Tibial nerve (tissue), 4 donors: ENCODE measurements around the gene VDR. TPM values are rescaled to one million over a fixed set of nuclear protein-coding genes. Genes with fewer than 3 reads are reported as not detected.

Experiments
- DNase-seq, 2 donors: peaks; one replicate each; pipeline ENCODE4 v3.0.0-alpha.2; 2019; ENCODE audit warnings: low spot score in 2 of 2
- H3K27ac ChIP-seq, 4 donors: fragments of 200-600 bp; sonication (generic) in 3 of 4; one replicate each; pipeline ENCODE4 v1.5.1; 2017 to 2019; ENCODE audit warnings: mild to moderate bottlenecking in 1 of 4
- H3K27me3 ChIP-seq, 2 donors: fragments of 200-600 bp; sonication (generic) in 1 of 2; one replicate each; pipeline versions ENCODE4 v1.5.1 to v1.6.0; 2017 to 2019
- H3K36me3 ChIP-seq, 3 donors: fragments of 200-600 bp; sonication (generic); one replicate each; pipeline ENCODE4 v1.5.1; 2018 to 2019
- H3K4me1 ChIP-seq, 4 donors: fragments of 200-600 bp; sonication (generic) in 3 of 4; one replicate each; pipeline ENCODE4 v1.5.1; 2017 to 2019
- H3K4me3 ChIP-seq, 4 donors: fragments of 200-600 bp; sonication (generic) in 3 of 4; one replicate each; pipeline ENCODE4 v1.5.1; 2017 to 2019; ENCODE audit warnings: mild to moderate bottlenecking in 1 of 4, moderate library complexity in 1 of 4
- H3K9me3 ChIP-seq, 4 donors: fragments of 200-600 bp; sonication (generic) in 3 of 4; one replicate each; pipeline ENCODE4 v1.5.1; 2017 to 2019
- EP300 ChIP-seq, 2 donors: sonication (generic); formaldehyde crosslinking; IDR thresholded peaks; one replicate each; pipeline ENCODE4 v1.6.1; 2017; ENCODE audit warnings: antibody characterized with exemption in 2 of 2, mild to moderate bottlenecking in 1 of 2
- POLR2A ChIP-seq, 2 donors: fragments of 450-650 bp; IDR thresholded peaks; one replicate each; pipeline ENCODE4 v1.6.1; 2017; ENCODE audit warnings: antibody characterized with exemption in 2 of 2, mild to moderate bottlenecking in 2 of 2, moderate library complexity in 2 of 2
- whole genome bisulfite sequencing, 2 donors: methylation state at CpG; one replicate each; pipeline ENCODE4 v1.1.5; 2018; 5-methylcytosine and 5-hydroxymethylcytosine counted together
- total RNA-seq, 4 donors: library from RNA; depleted of rRNA; stranded (reverse); fragments of >200 nt; gene quantifications; one replicate each; pipeline ENCODE4 v1.1.0, GENCODE V29; 2016
- TF ChIP-seq, protein P1 (sequence below), 5 experiments: fragments of 200-600 bp in 3 of 5; fragments of 450-650 bp in 2 of 5; sonication (generic) in 3 of 5; IDR thresholded peaks; one replicate each; pipeline ENCODE4 v1.5.1; 2016 to 2019; ENCODE audit warnings: antibody characterized with exemption in 5 of 5, mild to moderate bottlenecking in 3 of 5, moderate library complexity in 2 of 5

VDR gene
- total RNA-seq, 4 donors from 2014 or later: 0.78 to 6.6 (median 1.1) TPM

DNA sequence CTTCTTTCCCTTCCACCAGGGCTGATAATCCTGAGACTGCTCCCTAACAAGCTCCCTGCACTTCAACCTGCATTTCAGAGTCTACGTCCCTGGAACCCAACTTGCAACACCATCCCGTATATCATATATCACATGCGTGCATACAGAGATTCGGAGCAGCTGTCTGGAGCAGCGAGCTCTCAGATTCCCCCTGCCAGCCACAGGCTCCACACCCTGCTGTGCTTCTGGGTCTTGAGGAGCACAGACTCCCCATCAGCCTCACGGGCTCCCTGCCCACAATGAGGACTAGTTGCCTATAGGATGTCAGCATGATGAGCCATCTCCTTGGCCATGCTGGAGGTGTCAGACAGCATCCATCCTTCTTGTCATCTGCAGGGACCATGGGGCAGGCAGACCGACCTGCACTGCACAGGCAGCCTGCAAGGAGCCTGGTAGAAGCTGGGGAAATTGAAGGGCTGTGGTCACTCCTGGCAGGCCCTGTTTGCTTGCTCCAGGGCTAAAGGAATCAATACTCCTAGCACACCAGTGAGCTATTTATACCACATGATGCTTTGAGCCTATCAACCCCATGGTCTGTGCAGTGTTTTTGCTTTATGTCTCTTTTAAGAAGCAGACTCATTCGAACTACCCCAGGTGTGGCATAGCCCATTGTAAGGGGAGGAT is 65.4 kb downstream of the VDR start:
- DNase-seq: no peak
- H3K36me3 ChIP-seq: no peaks in the 10 kb centered on the region
- no peaks in the 10 kb centered on the region for H3K27me3 ChIP-seq
- H3K9me3 ChIP-seq: no peaks in the 10 kb centered on the region
- no peak overlapping the region for H3K4me3 ChIP-seq
- WGBS, 2 donors: 87 to 91% methylated on average over 7 to 8 of the region's 8 CpGs
- H3K4me1 ChIP-seq: peaks cover 0 to 27% (median 5%) of the 10 kb centered on the region in 4 donors
- TF ChIP-seq, protein P1, sequence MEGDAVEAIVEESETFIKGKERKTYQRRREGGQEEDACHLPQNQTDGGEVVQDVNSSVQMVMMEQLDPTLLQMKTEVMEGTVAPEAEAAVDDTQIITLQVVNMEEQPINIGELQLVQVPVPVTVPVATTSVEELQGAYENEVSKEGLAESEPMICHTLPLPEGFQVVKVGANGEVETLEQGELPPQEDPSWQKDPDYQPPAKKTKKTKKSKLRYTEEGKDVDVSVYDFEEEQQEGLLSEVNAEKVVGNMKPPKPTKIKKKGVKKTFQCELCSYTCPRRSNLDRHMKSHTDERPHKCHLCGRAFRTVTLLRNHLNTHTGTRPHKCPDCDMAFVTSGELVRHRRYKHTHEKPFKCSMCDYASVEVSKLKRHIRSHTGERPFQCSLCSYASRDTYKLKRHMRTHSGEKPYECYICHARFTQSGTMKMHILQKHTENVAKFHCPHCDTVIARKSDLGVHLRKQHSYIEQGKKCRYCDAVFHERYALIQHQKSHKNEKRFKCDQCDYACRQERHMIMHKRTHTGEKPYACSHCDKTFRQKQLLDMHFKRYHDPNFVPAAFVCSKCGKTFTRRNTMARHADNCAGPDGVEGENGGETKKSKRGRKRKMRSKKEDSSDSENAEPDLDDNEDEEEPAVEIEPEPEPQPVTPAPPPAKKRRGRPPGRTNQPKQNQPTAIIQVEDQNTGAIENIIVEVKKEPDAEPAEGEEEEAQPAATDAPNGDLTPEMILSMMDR (IDR thresholded peaks at IDR 0.05): no peak
- TF ChIP-seq EP300 (IDR thresholded peaks at IDR 0.05) (no peak), POLR2A (IDR thresholded peaks at IDR 0.05) (no peak)
- no peak overlapping the region for H3K27ac ChIP-seq

DNA sequence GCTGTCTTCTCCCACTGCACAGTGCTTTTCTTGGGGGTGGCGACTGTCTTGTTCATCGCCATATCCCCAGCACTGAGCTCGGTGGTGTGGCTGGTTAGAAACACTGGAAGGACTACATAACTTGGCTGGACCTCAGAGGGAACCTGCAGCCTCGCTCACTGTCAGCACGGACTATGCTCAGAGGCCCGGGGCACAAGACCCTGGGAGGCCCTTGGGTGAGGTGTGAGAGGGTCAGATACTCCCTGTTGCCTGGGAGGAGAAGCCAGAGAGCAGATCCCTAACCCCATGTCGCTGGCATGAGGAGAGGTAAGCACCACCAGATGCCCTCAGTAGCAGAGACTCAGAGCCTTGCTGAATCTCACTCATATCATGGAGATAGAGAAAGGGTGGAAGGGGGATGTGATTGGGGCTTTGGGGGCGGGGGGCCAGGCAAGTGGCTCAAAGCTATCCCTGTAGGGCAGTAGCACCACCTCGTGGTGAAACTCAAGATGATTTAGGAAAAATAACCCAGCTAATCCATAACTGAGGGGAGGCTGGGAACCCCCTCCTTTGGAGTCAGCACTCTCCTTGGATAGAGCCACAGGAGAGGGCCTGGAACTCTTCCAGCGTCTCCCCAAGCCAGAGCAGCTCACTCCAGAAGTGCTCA is 66.4 kb downstream of the VDR start:
- TF ChIP-seq, protein P1 (IDR thresholded peaks at IDR 0.05): peak; percentile 46 to 67 (median 55)
- no peak for TF ChIP-seq POLR2A (IDR thresholded peaks at IDR 0.05)
- no peak for TF ChIP-seq EP300 (IDR thresholded peaks at IDR 0.05)
- 42 to 51% methylated on average over 7 to 10 of the region's 10 CpGs for WGBS, 2 donors
- DNase-seq: peak in 1 of 2 donors; percentile 62
- H3K4me1 ChIP-seq: peaks cover 0 to 23% (median 5%) of the 10 kb centered on the region in 4 donors
- H3K9me3 ChIP-seq: no peaks in the 10 kb centered on the region
- no peak overlapping the region for H3K4me3 ChIP-seq
- H3K36me3 ChIP-seq: no peaks in the 10 kb centered on the region
- H3K27me3 ChIP-seq: no peaks in the 10 kb centered on the region
- H3K27ac ChIP-seq: peak overlapping the region in 1 of 4 donors; percentile 34

- no peaks in the 10 kb centered on the region for H3K36me3 ChIP-seq
- 58 to 62% methylated on average over 13 of the region's 13 CpGs for WGBS, 2 donors
- DNase-seq: peak; percentile 62 to 63
- no peaks in the 10 kb centered on the region for H3K27me3 ChIP-seq
- H3K4me3 ChIP-seq: no peak overlapping the region
- H3K27ac ChIP-seq: peak overlapping the region in 2 of 4 donors; percentile 9 to 25
- H3K4me1 ChIP-seq: peaks cover 0 to 23% (median 7%) of the 10 kb centered on the region in 4 donors
- H3K9me3 ChIP-seq: no peaks in the 10 kb centered on the region
- TF ChIP-seq, protein P1 (IDR thresholded peaks at IDR 0.05): peak; percentile 83 to 95 (median 86)
- TF ChIP-seq POLR2A (IDR thresholded peaks at IDR 0.05) (no peak), EP300 (IDR thresholded peaks at IDR 0.05) (peak in 1 of 2 donors; percentile 58)
These were observed 67.3 kb downstream of the VDR start for GRCh38 chr12:47837190-47838171.

- H3K27ac ChIP-seq: no peak overlapping the region
- TF ChIP-seq EP300 (IDR thresholded peaks at IDR 0.05): no peak
- TF ChIP-seq POLR2A (IDR thresholded peaks at IDR 0.05): no peak
- TF ChIP-seq, protein P1 (IDR thresholded peaks at IDR 0.05): no peak
- no peaks in the 10 kb centered on the region for H3K27me3 ChIP-seq
- H3K4me1 ChIP-seq: peaks cover 0 to 23% (median 7%) of the 10 kb centered on the region in 4 donors
- no peak overlapping the region for H3K4me3 ChIP-seq
- 52 to 79% methylated on average over 3 of the region's 3 CpGs for WGBS, 2 donors
- no peak for DNase-seq
- H3K36me3 ChIP-seq: no peaks in the 10 kb centered on the region
- no peaks in the 10 kb centered on the region for H3K9me3 ChIP-seq
These were observed 69.0 kb downstream of the VDR start for GRCh38 chr12:47835831-47836155.
